ENCODE results near the gene ADARB1. TPM values are rescaled to one million over a fixed set of nuclear protein-coding genes. Genes with fewer than 3 reads are reported as not detected.

ADARB1 gene
- total and polyA plus RNA-seq, 2 of the 4 experiments (the other 2 are of a cell fraction): 39.8 to 47.3 TPM

- H4K5ac ChIP-seq (ENCODE audit: low read depth, low read length): no peak overlapping the region
- H3K4me3 ChIP-seq (ENCODE audit: insufficient read depth, low read depth, low read length): no peak overlapping the region
- peaks cover 15% of the 10 kb centered on the region for H3K4me1 ChIP-seq (ENCODE audit: control insufficient read depth, insufficient read depth, low read length)
- dilution Hi-C loops (cut with HindIII; ENCODE audit: low sequenced_read_pairs, unreplicated experiment) (no loop called here), intact Hi-C loops (cut with micrococcal nuclease) (no loop called here), in situ Hi-C loops (cut with MboI; ENCODE audit: low sequenced_read_pairs) (loop anchor here (25.0 kb wide), 1 partner anchor 303 kb away; the partner anchor contains the start of genes SUMO3 and UBE2G2)
- ChIA-PET CTCF (interaction anchor here (1.3 kb wide), 1 partner anchor 165 kb away, joined by 4 read pairs; no protein-coding TSS in a partner anchor), POLR2A (ENCODE audit: unreplicated experiment) (no interaction called here)
- no peaks in the 10 kb centered on the region for H3K27me3 ChIP-seq (ENCODE audit: control insufficient read depth, insufficient read depth, low read length)
- H4K91ac ChIP-seq (ENCODE audit: insufficient read depth, low read depth, low read length): no peak overlapping the region
- no peaks in the 10 kb centered on the region for H3K9me3 ChIP-seq (ENCODE audit: control insufficient read depth, insufficient read depth, low read length)
- H2BK120ac ChIP-seq (ENCODE audit: low read depth, low read length): no peak overlapping the region
- H2AK9ac ChIP-seq (replicated peaks; ENCODE audit: low read depth, low read length, poor library complexity): no peak overlapping the region
- H3K18ac ChIP-seq (ENCODE audit: low read depth, low read length): no peak overlapping the region
- H3K79me1 ChIP-seq (ENCODE audit: low read depth in 1 of 2, low read length in 2 of 2): peaks cover 25 to 92% of the 10 kb centered on the region in 2 experiments
- no peak for TF ChIP-seq RCOR1 (IDR thresholded peaks at IDR 0.05; ENCODE audit: insufficient replicate concordance, low read length)
- no peak for TF ChIP-seq RFX5 (IDR thresholded peaks at IDR 0.05; ENCODE audit: low read depth, low read length)
- TF ChIP-seq BHLHE40 (IDR thresholded peaks at IDR 0.05; ENCODE audit: low read depth, low read length): no peak
- TF ChIP-seq RAD21 (IDR thresholded peaks at IDR 0.05; ENCODE audit: low read length): no peak
- no peak for TF ChIP-seq ELK1 (IDR thresholded peaks at IDR 0.05; ENCODE audit: borderline replicate concordance, low read depth, low read length)
- TF ChIP-seq CEBPB (IDR thresholded peaks at IDR 0.05; ENCODE audit: low read depth, low read length): no peak
- TF ChIP-seq USF2 (IDR thresholded peaks at IDR 0.05; ENCODE audit: low read depth, low read length): no peak
- H4K8ac ChIP-seq (ENCODE audit: low read depth in 2 of 2, low read length in 2 of 2): no peak overlapping the region
- no TSS peak for BruUV-seq (replicated peaks)
- H2BK5ac ChIP-seq (ENCODE audit: low read depth, low read length, poor library complexity, severe bottlenecking): no peak overlapping the region
- no peak overlapping the region for H3K4ac ChIP-seq (ENCODE audit: low read depth, low read length)
- H2AFZ ChIP-seq (replicated peaks; ENCODE audit: low read length, poor library complexity): no peak overlapping the region
- no peak overlapping the region for H3K56ac ChIP-seq (ENCODE audit: extremely low read depth, insufficient read depth, low read length)
- ATAC-seq (ENCODE audit: low read depth) (no peak), DNase-seq (no peak)
- no peak overlapping the region for H3K9ac ChIP-seq (ENCODE audit: low read depth, low read length)
- H2AK5ac ChIP-seq (ENCODE audit: low read depth, low read length): no peak overlapping the region
- H4K20me1 ChIP-seq (ENCODE audit: insufficient read depth, low read length): peaks cover 95% of the 10 kb centered on the region
- H3K4me2 ChIP-seq (ENCODE audit: low read depth, low read length): no peak overlapping the region
- no peak overlapping the region for H2BK15ac ChIP-seq (ENCODE audit: low read depth, low read length)
- peaks cover 39% of the 10 kb centered on the region for H3K9me1 ChIP-seq (ENCODE audit: insufficient read depth, low read length)
- H2BK20ac ChIP-seq (ENCODE audit: low read depth, low read length): no peak overlapping the region
- no peak overlapping the region for H3K23ac ChIP-seq (ENCODE audit: low read depth, low read length)
- 90% methylated on average over 2 of the region's 5 CpGs; no CpG with 5 or more reads in 1 of the 2 experiments for WGBS, 2 experiments (ENCODE audit: extremely low coverage in 2 of 2, insufficient read length in 1 of 2)
- no peak overlapping the region for H3K14ac ChIP-seq (replicated peaks; ENCODE audit: low read depth, low read length)
- no peak overlapping the region for H3K27ac ChIP-seq (ENCODE audit: insufficient read depth, low read length)
- peaks cover 32% of the 10 kb centered on the region for H3K36me3 ChIP-seq (ENCODE audit: control insufficient read depth, insufficient read depth, low read length)
Observed at GRCh38 chr21:45115141-45115540, 40.8 kb downstream of the ADARB1 start.

Data from IMR-90 (cell line).